SK-N-SH (cell line): ENCODE results near the gene TNNT2.

Experiments used
- EP300 ChIP-seq, 2 experiments: IDR thresholded peaks; 2 replicates each; pipeline versions ENCODE4 v1.4.0 to v1.6.1; 2012; ENCODE audit warnings: borderline replicate concordance in 1 of 2, low read depth in 1 of 2, low read length in 1 of 2
- SIN3A ChIP-seq: IDR thresholded peaks from 2 replicates; pipeline ENCODE4 v1.6.1; 2012; ENCODE audit warnings: low read depth, mild to moderate bottlenecking, low read length, moderate library complexity, borderline replicate concordance

DNA sequence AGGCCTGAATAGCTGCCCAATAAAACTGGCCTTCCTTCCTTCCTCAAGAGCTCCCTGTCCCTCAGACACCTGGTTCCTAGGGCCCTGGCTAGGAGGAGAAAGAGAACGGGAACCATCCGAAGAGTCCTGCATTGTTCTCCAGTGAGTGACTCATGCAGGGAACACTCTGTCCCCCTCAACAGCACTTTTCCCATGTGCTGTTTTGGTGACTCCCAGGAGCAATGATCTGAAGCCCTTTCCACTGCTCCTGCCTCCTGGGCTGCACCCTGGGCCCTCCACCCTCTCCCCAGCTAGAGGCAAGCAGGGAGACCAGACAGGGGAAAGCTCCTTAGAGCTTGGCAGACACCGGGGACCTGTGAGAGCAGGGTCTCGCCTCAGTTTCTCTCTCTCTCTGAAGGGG lies 18.9 kb downstream of the TNNT2 start:
- TF ChIP-seq SIN3A (no peak), EP300 (IDR thresholded peaks at IDR 0.05; ENCODE audit: borderline replicate concordance in 1 of 2, low read depth in 1 of 2, low read length in 1 of 2) (no peak)
